G401 (cell line): ENCODE measurements around the gene XRCC2. TPM values are rescaled to one million over a fixed set of nuclear protein-coding genes. Genes with fewer than 3 reads are reported as not detected.
"Not testable (repeated sequence)": the region's sequence is repeated elsewhere in the genome, so short reads cannot be mapped to it uniquely, and the experiment has no call there.

Source experiments
- DNase-seq: peaks from one replicate; pipeline ENCODE4 v3.0.0-alpha.2; 2015; ENCODE audit warnings: low spot score
- in situ Hi-C: cut with HindIII; loops from 2 replicates; pipeline ENCODE4 v1.10.0; 2016; ENCODE audit warnings: low sequenced_read_pairs, mixed read lengths
- total RNA-seq: library from RNA; depleted of rRNA; stranded (reverse); fragments of >200 nt; shearing (Covaris generic); gene quantifications from 2 replicates; pipeline ENCODE4 v1.2.3, GENCODE V29; 2014

XRCC2 gene
- total RNA-seq, 1 experiment from 2014 or later: 6.9 TPM

DNA sequence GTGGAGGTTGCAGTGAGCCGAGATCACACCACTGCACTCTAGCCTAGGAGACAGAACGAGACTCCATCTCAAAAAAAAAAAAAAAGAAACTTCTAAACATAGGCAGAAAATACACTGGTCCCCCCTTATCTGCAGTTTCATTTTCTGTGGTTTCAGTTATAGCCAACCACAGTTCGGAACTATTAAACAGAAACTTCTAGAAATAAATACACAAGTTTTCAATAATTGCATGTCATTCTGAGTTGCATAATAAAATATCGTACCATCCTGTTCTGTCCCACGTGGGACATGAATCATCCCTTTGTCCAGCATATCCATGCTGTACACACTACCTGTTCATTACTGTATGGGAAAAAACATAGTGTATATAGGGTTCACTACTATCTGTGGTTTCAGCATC lies 8.0 kb downstream of the XRCC2 start:
- DNase-seq: no peak
- in situ Hi-C loops: no loop called here

DNA sequence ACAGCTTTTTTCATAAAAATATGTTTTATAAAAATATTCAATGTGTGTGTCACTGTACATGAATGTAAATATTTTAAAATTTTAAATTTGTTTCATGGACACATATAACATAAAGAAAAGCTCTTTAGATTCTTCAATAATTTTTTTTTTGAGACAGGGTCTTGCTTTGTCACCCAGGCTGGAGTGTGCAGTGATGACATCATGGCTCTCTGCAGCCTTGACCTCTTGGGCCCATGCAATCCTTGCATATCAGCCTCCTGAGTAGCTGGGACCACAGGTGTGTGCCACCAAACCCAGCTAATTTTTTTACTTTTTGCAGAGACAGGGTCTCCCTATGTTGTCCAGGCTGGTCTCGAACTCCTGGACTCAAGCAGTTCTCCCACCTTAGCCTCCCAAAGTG lies 9.9 kb downstream of the XRCC2 start:
- no peak for DNase-seq
- in situ Hi-C loops: no loop called here

DNA sequence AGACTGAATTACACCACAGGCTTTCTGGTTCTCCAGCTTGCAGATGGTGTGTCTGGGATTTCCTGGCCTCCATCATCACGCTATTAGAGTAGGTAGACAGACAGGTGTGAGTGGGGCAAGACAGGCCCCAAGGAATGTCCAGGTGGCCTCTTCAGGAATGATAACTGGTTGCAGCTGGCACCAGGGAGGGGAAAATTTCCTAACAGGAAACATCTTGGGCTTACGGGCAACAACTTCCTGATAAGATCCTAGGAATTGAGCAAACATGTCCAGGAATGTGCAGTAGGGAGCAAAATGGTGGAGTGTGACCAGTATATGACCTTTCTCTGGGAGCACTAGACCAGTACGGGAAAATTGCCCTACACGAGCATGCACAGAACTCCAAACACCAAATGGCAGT lies 11.3 kb downstream of the XRCC2 start:
- in situ Hi-C loops: no loop called here
- DNase-seq: no peak

DNA sequence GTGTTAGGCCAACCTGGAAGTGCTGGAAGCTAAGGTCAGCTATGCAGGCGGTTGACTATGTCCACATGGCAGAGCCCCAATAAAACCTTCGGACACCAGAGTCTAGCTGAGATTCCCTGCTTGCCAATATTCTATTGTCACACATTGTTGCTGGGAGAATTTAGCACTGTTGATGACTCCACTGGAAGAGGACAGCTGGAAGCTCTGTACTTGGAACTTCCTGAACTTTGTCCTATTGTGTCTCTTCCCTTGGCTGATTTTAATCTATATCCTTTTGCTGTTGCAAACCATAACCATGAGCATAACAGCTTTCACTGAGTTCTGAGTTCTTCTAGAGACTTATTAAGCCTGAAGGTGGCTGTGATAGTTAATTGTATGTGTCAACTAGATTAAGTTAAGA lies 12.0 kb downstream of the XRCC2 start:
- in situ Hi-C loops: no loop called here

DNA sequence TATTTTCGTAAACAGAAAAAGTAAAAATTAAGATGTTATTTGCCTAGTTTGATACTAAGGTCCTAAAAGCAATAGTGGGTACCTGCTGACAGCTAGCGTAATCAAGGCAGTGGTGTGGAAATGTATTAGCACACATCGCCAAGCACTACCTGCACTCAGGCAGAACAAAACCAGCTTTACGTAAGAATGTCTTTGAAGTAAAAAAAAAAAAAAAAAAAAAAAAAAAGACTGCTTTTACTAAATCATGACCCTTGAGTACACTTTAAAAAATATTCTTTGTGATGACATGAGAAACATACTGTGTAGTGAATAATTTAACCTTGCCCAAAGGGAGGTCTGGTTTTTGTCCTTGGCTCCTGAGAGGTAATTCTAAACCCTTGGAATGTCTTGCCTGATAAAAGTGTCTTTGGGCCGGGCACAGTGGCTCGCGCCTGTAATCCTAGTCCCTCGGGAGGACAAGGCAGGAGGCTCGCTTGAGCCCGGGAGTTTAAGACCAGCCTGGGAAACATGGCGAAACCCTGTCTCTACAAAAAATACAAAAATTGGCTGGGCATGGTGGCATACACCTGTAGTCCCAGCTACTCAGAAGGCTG lies 12.7 kb downstream of the XRCC2 start:
- in situ Hi-C loops: no loop called here
- no peak for DNase-seq

More for the DNA sequence above, 12.0 kb downstream of the XRCC2 start:
- DNase-seq: no peak

DNA sequence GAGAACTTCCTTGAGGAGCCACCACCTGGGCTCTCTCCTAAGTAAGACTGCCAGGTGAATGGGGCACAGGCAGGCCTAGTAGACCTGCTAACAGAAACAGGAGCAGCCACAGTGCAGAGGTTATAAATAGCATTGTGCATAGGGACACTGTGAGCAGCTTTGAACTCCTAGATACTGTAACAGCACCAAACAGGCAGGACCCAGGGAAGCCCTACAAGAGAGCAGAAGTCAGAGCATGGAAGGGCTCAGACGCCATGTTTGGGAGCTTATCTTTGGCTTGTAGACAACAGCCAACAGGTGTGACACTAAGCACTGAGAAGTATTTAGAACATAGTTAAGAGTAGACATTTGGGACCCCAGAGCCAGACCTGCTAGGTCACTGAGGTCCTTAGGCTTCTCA lies 14.5 kb downstream of the XRCC2 start:
- in situ Hi-C loops: no loop called here
- no peak for DNase-seq

DNA sequence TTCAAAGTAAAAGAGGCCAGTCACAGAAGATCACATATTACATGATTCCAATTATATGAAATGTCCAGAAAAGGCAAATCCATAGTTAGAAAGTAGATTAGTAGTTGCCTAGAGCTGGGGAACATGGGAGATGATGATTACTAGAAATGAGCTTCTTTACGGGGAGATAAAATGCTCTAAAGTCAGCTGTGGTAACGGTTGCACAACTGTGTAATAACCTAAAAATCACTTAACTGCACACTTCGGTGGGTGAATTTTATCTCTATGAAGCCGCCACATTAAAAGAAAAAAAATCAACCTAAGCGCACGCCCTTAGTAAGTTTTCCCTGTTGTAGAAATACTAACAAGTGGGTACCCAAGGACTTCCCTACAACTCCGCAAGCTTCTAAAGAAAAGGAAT lies 15.9 kb downstream of the XRCC2 start:
- in situ Hi-C loops: no loop called here
- no peak for DNase-seq

DNA sequence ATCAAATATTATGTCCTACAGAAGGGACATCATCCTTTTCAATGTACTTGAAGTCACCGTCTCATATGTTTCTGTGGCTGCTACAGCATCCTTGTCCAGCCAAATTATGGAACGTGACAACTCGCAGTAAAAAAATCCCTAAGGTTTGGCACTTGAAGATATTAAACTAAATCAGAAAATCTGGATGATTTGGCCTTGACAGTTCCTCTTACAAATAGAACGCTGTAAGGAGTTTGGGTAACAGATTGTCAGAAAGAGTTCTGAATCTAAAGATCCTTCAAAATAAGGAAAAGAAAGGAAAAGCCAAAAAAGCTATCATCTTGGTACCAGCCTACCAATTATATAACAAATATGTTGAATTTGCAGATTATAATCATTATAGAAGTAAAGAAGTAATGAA lies 21.0 kb downstream of the XRCC2 start:
- in situ Hi-C loops: no loop called here
- DNase-seq: no peak

DNA sequence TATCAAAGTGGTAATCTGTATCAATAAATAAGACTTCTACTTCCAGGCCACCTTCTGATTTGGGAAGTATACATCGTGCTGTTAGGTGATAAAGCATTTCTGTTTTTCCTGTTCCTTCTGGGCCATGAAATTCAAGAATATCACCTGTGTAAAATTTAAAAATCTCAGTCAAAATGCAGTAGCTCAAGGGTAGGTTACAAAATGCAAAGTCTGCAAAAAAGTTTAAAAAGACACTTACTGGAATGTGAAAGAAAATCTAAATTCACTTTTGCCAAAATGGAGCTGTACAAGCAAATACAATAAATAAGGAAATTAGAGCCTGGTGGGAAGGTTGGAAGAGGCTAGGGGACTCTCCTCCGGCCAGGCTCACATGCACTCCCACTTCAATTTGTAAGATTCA lies 26.7 kb downstream of the XRCC2 start:
- DNase-seq: no peak
- in situ Hi-C loops: no loop called here

DNA sequence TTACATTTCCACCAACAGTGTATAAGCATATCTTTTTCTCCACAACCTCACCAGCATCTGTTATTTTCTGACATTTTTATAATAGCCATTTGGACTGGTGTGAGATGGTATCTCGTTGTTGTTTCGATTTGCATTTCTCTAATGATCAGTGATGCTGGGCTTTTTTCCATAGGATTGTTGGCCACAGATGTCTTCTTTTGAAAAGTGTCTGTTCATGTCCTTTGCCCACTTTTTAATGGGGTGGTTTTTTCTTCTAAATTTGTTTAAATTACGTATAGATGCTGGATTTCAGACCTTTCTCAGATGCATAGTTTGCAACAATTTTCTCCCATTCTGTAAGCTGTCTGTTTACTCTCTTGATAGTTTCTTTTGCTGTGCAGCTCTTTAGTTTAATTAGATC lies 28.9 kb downstream of the XRCC2 start:
- no peak for DNase-seq
- in situ Hi-C loops: no loop called here

DNA sequence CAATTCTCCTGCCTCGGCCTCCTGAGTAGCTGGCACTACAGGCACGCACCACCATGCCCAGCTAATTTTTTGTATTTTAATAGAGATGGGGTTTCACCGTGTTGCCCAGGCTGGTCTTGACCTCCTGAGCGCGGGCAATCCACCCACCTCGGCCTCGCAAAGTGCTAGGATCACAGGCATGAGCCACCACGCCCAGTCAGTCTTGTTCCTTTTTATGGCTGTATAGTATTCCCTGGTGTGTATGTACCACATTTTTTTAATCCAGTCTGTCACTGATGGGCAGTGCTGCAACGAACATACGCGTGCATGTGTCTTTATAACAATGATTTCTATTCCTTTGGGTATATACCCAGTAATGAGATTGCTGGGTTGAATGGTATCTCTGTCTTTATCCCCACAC lies 29.4 kb downstream of the XRCC2 start:
- in situ Hi-C loops, DNase-seq: not testable (repeated sequence)

DNA sequence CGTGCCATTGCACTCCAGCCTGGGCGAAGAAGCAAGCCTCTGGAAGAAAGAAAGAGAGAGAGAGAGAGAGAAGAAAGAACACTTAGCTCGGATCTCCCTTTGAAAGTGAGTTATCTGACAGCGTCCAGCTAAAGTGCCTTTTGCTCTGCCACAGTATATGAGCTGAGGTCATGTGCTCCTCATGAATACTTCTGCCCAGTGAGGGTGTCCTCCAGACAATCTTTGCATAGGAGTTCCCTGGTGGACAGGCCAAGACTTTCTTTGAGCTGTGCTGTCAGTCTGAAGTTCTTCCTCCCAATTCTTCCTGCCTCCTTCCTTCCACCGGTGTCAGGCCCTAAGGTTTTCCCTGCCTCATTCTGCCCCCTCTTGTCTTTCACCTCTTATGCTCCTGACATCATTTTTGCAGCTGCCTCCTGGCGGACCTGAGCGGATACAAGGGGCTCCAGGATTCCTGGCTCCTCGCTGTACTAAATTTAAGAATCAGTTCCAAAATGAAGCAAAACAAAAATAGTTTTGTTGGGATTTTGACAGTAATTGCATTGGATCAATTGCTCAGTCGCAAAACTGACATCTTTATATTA lies 31.9 kb downstream of the XRCC2 start:
- in situ Hi-C loops: no loop called here
- no peak for DNase-seq

DNA sequence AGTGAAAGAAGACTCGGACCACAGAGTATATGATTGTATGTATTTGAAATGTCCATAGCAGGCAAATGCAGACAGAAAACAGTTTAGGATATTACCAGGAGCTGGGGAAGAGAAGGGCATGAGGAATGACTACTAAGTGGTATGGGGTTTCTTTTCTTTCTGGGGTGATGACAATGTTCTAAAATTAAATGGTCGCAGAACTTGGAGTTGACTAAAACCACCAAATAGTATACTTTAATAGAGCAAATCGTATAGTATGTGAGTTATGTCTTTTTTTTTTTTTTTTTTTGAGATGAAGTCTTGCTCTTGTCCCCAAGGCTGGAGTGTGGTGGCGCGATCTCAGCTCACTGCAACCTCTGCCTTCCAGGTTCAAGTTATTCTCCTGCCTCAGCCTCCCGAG lies 34.6 kb downstream of the XRCC2 start:
- in situ Hi-C loops: no loop called here
- no peak for DNase-seq

DNA sequence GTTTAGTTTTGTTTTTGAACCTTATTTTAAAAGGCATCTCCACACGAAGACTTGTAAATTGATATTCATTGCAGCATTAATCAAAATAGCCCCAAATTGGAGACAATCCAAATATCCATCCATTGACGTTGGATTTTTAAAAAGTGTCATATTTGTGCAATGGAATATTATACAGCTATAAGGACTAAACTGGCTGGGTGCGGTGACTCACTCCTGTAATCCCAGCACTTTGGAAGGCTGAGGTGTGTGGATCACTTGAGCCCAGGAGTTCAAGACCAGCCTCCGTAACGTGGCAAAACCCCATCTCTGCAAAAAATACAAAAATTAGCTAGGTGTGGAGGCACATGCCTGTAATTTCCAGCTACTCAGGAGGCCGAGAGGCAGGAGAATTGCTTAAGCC lies 35.1 kb downstream of the XRCC2 start:
- DNase-seq: no peak
- in situ Hi-C loops: no loop called here

DNA sequence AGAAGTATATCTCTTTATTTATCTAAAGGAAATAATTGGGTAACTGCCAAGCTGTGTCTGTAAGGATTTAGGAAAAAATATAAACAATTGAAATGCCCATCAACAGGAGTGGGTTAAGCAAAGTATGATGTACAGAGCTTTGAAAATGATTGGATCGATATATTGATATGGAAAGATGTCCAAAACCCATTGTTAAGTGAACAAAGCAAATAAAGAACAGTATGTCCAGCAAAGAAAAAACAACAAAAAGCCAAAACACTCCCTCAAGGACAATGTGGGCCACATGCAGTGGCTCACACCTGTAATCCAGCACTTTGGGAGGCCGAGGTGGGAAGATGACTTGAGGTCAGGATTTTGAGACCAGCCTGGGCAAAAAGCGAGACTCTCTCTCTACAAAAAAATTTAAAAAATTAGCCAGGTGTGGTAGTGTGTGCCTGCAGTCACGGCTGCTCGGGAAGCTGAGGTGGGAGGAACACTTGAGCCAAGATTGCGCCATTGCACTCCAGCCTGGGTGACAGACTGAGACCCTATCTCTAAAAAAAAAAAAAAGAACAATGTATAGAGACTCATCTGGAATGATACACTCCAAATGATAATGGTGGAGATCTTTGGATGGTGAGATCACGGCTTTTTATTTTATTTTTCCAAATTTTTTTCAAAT lies 37.9 kb downstream of the XRCC2 start:
- no peak for DNase-seq
- in situ Hi-C loops: no loop called here

DNA sequence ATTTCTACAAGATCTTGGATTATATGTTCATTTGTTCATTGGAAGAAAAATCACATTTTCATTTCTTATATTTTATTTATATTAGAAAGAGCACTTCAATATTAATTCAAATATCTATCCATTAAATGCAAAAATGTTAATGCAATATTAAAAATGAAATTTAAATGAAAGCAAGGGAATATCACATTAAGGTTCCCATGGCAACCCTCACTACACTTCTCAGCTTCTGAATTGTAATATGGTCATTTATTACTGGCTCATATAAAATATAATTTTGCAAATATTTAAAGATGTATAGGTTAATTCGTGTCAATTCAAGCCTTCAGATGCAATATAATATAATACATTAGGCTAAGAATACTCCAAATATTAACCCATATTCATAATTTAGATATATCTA lies 38.8 kb downstream of the XRCC2 start:
- in situ Hi-C loops: no loop called here
- no peak for DNase-seq

DNA sequence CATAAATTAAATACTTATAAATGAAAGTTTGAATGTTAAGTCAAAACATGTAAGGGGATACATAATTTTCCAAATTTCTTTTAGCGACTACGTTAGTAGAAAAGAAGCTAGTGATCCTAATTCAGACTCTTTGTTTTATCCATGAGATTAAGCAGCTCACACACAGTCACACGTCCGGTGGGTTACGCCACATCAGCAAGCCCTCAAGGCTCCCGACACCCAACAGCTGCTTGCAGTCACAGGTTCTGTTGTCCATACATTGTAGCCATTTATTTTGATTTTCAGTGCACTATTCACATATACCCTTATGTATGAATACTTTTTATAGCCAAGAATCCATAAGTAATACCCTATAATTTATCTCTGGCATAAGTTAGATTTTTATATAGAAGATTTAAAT lies 39.5 kb downstream of the XRCC2 start:
- DNase-seq: no peak
- in situ Hi-C loops: no loop called here

DNA sequence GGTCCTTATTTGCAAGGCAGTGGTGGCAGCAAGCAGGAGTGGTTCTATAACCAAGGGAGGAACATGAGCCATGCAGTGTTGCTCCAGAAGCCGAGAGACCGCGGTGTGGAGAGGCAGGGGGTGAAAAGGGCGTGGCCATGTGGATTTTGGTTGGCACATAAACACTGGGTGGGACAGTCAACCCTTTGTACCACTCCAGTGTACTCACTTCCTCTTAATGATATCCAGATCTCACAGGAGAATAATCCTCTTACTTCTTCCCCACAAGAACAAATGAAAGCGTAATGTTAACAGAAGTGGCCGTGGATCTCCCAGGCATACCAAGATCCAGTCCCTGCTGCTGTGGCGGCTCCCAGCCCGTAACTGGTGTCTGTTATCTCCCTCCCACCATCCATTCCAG lies 42.4 kb downstream of the XRCC2 start:
- no peak for DNase-seq
- in situ Hi-C loops: no loop called here

DNA sequence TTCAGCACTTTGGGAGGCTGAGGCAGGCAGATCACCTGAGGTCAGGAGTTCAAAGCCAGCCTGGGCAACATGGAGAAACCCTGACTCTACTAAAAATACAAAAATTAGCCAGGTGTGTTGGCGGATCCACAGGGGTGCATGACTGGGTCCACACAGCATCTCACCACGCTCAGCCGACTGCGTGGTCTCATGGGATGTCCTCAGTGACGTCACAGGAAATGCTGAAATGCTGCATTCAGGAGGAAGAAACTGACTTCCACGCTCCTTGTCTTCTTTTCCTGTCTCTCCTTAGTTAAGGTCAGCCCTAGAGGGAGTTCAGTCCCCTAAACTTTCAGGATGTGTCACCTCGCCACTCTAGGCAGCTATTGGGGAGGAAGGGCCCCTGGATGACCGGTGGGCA lies 42.9 kb downstream of the XRCC2 start:
- DNase-seq: no peak
- in situ Hi-C loops: no loop called here

DNA sequence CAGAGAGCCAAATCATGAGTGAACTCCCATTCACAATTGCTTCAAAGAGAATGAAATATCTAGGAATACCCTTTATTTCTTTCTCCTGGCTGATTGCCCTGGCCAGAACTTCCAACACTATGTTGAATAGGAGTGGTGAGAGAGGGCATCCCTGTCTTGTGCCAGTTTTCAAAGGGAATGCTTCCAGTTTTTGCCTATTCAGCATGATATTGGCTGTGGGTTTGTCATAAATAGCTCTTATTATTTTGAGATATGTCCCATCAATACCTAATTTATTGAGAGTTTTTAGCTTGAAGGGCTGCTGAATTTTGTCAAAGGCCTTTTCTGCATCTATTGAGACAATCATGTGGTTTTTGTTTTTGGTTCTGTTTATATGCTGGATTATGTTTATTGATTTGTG lies 47.2 kb downstream of the XRCC2 start:
- in situ Hi-C loops, DNase-seq: not testable (repeated sequence)

DNA sequence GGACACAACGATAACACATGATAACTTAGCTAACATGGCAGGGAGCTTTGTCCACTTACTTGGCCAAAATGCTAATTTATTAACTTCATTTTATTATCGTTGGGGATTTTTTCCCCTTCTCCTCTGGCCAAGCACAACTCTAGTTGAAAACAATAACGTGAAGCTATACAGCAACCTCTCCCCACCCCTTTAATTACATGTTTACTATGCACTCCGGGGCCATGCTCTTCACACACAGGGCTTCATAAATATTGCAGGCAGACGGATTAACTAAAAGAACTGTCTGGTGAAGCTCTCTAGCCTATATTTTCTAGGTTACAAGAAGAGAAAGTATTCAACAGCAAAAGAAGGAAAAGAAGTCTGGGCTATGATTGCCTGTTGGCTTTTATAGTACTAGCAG lies 51.7 kb downstream of the XRCC2 start:
- no peak for DNase-seq
- in situ Hi-C loops: no loop called here
